ENCODE data around the gene LGR4. TPM values are rescaled to one million over a fixed set of nuclear protein-coding genes. Genes with fewer than 3 reads are reported as not detected.

LGR4 gene
- total RNA-seq, 1 experiment from 2014 or later: 7.1 TPM

- no peaks in the 10 kb centered on the region for H3K9me3 ChIP-seq (ENCODE audit: control insufficient read depth in 1 of 2, insufficient read depth in 1 of 2, low read depth in 1 of 2, low read length in 2 of 2)
- no peak overlapping the region for H3K4me3 ChIP-seq (replicated peaks in 1 of 2; ENCODE audit: low read depth in 1 of 2, low read length in 2 of 2)
- POLR2A ChIA-PET: no interaction called here
- H4K20me1 ChIP-seq (ENCODE audit: insufficient read depth): no peaks in the 10 kb centered on the region
- no peak overlapping the region for H3K9ac ChIP-seq (ENCODE audit: low read length)
- ATAC-seq (no peak), DNase-seq (ENCODE audit: low read depth, low spot score) (no peak)
- intact Hi-C loops (cut with micrococcal nuclease): no loop called here
- RAD21 ChIA-PET (ENCODE audit: low non-redundant PET in 1 of 2, low total read pairs in 2 of 2, uncharacterized antibody in 2 of 2, unreplicated experiment in 2 of 2): no interaction called here
- no peaks in the 10 kb centered on the region for H3K9me2 ChIP-seq (ENCODE audit: insufficient read depth)
- 0 out of 4 replicates have a peak, but pooled peaks cover 0 to 2% of the 10 kb centered on the region in 2 experiments for H3K36me3 ChIP-seq (ENCODE audit: control insufficient read depth in 1 of 2, insufficient read depth in 2 of 2, low read length in 2 of 2)
- TF ChIP-seq, protein P1, sequence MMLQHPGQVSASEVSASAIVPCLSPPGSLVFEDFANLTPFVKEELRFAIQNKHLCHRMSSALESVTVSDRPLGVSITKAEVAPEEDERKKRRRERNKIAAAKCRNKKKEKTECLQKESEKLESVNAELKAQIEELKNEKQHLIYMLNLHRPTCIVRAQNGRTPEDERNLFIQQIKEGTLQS (IDR thresholded peaks at IDR 0.05): no peak
- TF ChIP-seq EZH2 (IDR thresholded peaks at IDR 0.05) (no peak), ZNF274 (IDR thresholded peaks at IDR 0.05; ENCODE audit: low read depth, low read length) (no peak), CTCF (IDR thresholded peaks at IDR 0.05 in 2 of 3, conservative IDR thresholded peaks at IDR 0.05 in 1 of 3; ENCODE audit: borderline replicate concordance in 1 of 3, insufficient read depth in 1 of 3, low read depth in 2 of 3, low read length in 2 of 3) (no peak), RAD21 (IDR thresholded peaks at IDR 0.05; ENCODE audit: low read depth) (no peak), TCF7L2 (IDR thresholded peaks at IDR 0.05; ENCODE audit: borderline replicate concordance, extremely low read depth, insufficient read depth, insufficient read length) (no peak), POLR2A (IDR thresholded peaks at IDR 0.05; ENCODE audit: borderline replicate concordance, extremely low read depth, insufficient read depth, insufficient read length) (no peak), SRF (IDR thresholded peaks at IDR 0.05; ENCODE audit: low read depth) (no peak)
- BruUV-seq (replicated peaks): no TSS peak
- CTCF ChIA-PET: no interaction called here
- H3K27me3 ChIP-seq (ENCODE audit: insufficient read depth, low read length): no peaks in the 10 kb centered on the region
- no peak overlapping the region for H3K4me2 ChIP-seq (ENCODE audit: low read length)
- no peak overlapping the region for H3K27ac ChIP-seq (ENCODE audit: low read depth, low read length)
- H3K79me2 ChIP-seq (ENCODE audit: insufficient read depth, low read length): no peaks in the 10 kb centered on the region
- H3K4me1 ChIP-seq (ENCODE audit: control insufficient read depth in 1 of 2, insufficient read depth in 2 of 2, low read length in 2 of 2): peaks cover under 1 to 17% of the 10 kb centered on the region in 2 experiments; a peak in 3 of 4 replicates
- no peak overlapping the region for H2AFZ ChIP-seq (ENCODE audit: low read depth, low read length, poor library complexity, severe bottlenecking)
These were observed 114.3 kb downstream of the LGR4 start for GRCh38 chr11:27358296-27358695.
